MM.1S (cell line): ENCODE data around the gene TMEM156.

Source experiments
- DNase-seq: peaks from one replicate; pipeline ENCODE4 v3.0.0-alpha.2; 2015
- H2AFZ ChIP-seq: fragments of 300-600 bp; sonication (generic); 2 replicates; pipeline ENCODE4 v1.6.0; 2016; ENCODE audit warnings: antibody characterized with exemption, low read length
- H3F3A ChIP-seq: fragments of 300-600 bp; sonication (generic); 2 replicates; pipeline ENCODE4 v1.6.1; 2016; ENCODE audit warnings: mild to moderate bottlenecking, antibody characterized with exemption, low read length, moderate library complexity, mixed read lengths; ENCODE audit not compliant: insufficient read depth
- H3K27ac ChIP-seq: fragments of 300-600 bp; sonication (generic); 2 replicates; pipeline ENCODE4 v1.5.1; 2016; ENCODE audit warnings: mild to moderate bottlenecking, low read length
- H3K27me3 ChIP-seq: fragments of 300-600 bp; sonication (generic); replicated peaks from 2 replicates; pipeline ENCODE4 v1.6.0; 2016; ENCODE audit warnings: low read length; ENCODE audit not compliant: insufficient read depth
- H3K36me3 ChIP-seq: fragments of 300-600 bp; sonication (generic); replicated peaks from 2 replicates; pipeline ENCODE4 v1.6.1; 2016; ENCODE audit warnings: mild to moderate bottlenecking, low read length, mixed read lengths; ENCODE audit not compliant: insufficient read depth
- H3K4me1 ChIP-seq: fragments of 300-600 bp; sonication (generic); 2 replicates; pipeline ENCODE4 v1.6.1; 2016; ENCODE audit warnings: low read length, mixed read lengths
- H3K4me2 ChIP-seq: fragments of 300-600 bp; sonication (generic); 2 replicates; pipeline ENCODE4 v1.6.0; 2016; ENCODE audit warnings: low read depth, low read length
- H3K4me3 ChIP-seq: fragments of 300-600 bp; sonication (generic); 2 replicates; pipeline ENCODE4 v1.5.1; 2016; ENCODE audit warnings: low read length, mixed read lengths
- H3K79me2 ChIP-seq: fragments of 300-600 bp; sonication (generic); 2 replicates; pipeline ENCODE4 v1.6.1; 2016; ENCODE audit warnings: mixed run types, low read length, mixed read lengths
- H3K9ac ChIP-seq: fragments of 300-600 bp; sonication (generic); 2 replicates; pipeline ENCODE4 v1.6.1; 2016; ENCODE audit warnings: low read length, mixed read lengths
- H3K9me2 ChIP-seq: fragments of 300-600 bp; sonication (generic); replicated peaks from 2 replicates; pipeline ENCODE4 v1.6.1; 2016; ENCODE audit warnings: mild to moderate bottlenecking, low read length, mixed read lengths; ENCODE audit not compliant: insufficient read depth
- H3K9me3 ChIP-seq: fragments of 300-600 bp; sonication (generic); replicated peaks from 2 replicates; pipeline ENCODE4 v1.6.1; 2016; ENCODE audit warnings: mild to moderate bottlenecking, low read length, mixed read lengths; ENCODE audit not compliant: insufficient read depth
- H4K20me1 ChIP-seq: fragments of 300-600 bp; sonication (generic); 2 replicates; pipeline ENCODE4 v1.6.1; 2016; ENCODE audit warnings: mild to moderate bottlenecking, low read length, moderate library complexity, mixed read lengths; ENCODE audit not compliant: insufficient read depth
- EZH2 ChIP-seq: fragments of 300-600 bp; sonication (generic); optimal IDR thresholded peaks from 2 replicates; pipeline ENCODE3; 2017; ENCODE audit warnings: low read depth, mild to moderate bottlenecking, antibody characterized with exemption, low read length, mixed read lengths
- EZH2phosphoT487 ChIP-seq: fragments of 300-600 bp; sonication (generic); IDR thresholded peaks from 2 replicates; pipeline ENCODE4 v1.6.1; 2018; ENCODE audit warnings: antibody characterized with exemption, low read length
- TF ChIP-seq, protein P1 (sequence below): fragments of 300-600 bp; sonication (generic); IDR thresholded peaks from 2 replicates; pipeline ENCODE4 v1.5.1; 2016; ENCODE audit warnings: antibody characterized with exemption, low read length, mixed read lengths

The TMEM156 gene

DNA sequence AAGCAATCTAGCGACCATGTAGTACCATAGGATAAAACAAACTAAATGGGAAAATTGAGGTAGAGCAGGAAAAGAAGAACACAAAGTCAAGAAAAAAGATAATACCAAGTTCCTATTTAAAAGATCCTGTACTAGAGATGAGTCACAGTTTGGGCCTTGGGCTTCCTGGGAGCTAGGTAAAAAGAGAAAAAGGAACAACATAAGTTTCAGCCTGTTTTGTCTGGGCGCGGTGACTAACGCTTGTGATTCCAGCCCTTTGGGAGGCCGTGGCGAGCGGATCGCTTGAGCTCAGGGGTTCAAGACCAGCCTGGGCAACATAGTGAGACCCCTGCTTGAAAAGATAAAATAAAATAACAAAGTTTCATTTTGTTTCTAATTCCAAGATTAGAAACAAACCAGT is 14.0 kb upstream of the TMEM156 start:
- no peaks in the 10 kb centered on the region for H3K27me3 ChIP-seq
- no peaks in the 10 kb centered on the region for H3K9me2 ChIP-seq
- TF ChIP-seq EZH2phosphoT487 = no peak
- no peak for TF ChIP-seq EZH2
- TF ChIP-seq, protein P1, sequence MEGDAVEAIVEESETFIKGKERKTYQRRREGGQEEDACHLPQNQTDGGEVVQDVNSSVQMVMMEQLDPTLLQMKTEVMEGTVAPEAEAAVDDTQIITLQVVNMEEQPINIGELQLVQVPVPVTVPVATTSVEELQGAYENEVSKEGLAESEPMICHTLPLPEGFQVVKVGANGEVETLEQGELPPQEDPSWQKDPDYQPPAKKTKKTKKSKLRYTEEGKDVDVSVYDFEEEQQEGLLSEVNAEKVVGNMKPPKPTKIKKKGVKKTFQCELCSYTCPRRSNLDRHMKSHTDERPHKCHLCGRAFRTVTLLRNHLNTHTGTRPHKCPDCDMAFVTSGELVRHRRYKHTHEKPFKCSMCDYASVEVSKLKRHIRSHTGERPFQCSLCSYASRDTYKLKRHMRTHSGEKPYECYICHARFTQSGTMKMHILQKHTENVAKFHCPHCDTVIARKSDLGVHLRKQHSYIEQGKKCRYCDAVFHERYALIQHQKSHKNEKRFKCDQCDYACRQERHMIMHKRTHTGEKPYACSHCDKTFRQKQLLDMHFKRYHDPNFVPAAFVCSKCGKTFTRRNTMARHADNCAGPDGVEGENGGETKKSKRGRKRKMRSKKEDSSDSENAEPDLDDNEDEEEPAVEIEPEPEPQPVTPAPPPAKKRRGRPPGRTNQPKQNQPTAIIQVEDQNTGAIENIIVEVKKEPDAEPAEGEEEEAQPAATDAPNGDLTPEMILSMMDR = no peak
- no peaks in the 10 kb centered on the region for H4K20me1 ChIP-seq
- no peak overlapping the region for H3K27ac ChIP-seq
- no peak overlapping the region for H2AFZ ChIP-seq
- no peaks in the 10 kb centered on the region for H3K36me3 ChIP-seq
- H3K9ac ChIP-seq = no peak overlapping the region
- H3K4me3 ChIP-seq = peak overlapping the region; percentile 65; the same call in 1 of the 2 replicates
- H3K4me2 ChIP-seq = peak overlapping the region; percentile 51
- H3F3A ChIP-seq = peaks cover 17% of the 10 kb centered on the region
- no peaks in the 10 kb centered on the region for H3K9me3 ChIP-seq
- H3K79me2 ChIP-seq = peaks cover 50% of the 10 kb centered on the region
- peaks cover 40% of the 10 kb centered on the region for H3K4me1 ChIP-seq
- no peak for DNase-seq

DNA sequence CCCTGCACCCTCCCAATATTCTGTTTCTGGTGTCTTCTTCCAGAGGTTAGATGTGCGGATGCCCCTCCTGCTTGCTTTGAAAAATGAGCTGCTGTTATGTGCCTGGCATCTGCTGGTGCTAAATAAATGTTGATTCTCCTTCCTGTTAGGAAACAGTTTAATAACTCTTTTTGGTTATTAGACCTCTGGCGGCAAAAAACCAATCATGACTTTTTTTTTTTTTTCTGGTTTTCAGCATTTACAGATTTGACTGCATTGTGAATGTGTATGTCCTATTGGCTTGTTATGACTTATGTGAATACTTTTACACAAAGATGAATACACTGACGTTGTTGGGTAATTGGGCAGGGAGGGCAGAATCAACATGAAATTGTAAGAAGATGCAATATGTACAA is 13.6 kb upstream of the TMEM156 start:
- Histone ChIP-seq H3F3A (peaks cover 17% of the 10 kb centered on the region), H3K9me3 (no peaks in the 10 kb centered on the region), H3K4me2 (peak overlapping the region; percentile 51), H3K27ac (no peak overlapping the region), H3K36me3 (no peaks in the 10 kb centered on the region), H3K27me3 (no peaks in the 10 kb centered on the region), H2AFZ (no peak overlapping the region), H4K20me1 (no peaks in the 10 kb centered on the region), H3K4me1 (peaks cover 40% of the 10 kb centered on the region), H3K9me2 (no peaks in the 10 kb centered on the region), H3K4me3 (peak overlapping the region; percentile 65), H3K79me2 (peaks cover 46% of the 10 kb centered on the region), H3K9ac (no peak overlapping the region; the same call in 1 of the 2 replicates)
- no peak for DNase-seq
- no peak for TF ChIP-seq EZH2
- TF ChIP-seq EZH2phosphoT487 = no peak
- TF ChIP-seq, protein P1 = no peak

GRCh38 chr4:39044956-39045826 is 13.0 kb upstream of the TMEM156 start:
- Histone ChIP-seq H3F3A (peaks cover 17% of the 10 kb centered on the region), H3K36me3 (no peaks in the 10 kb centered on the region), H3K27me3 (no peaks in the 10 kb centered on the region), H2AFZ (peak overlapping the region; percentile 44), H3K4me3 (peak overlapping the region; percentile 65), H3K9me2 (no peaks in the 10 kb centered on the region), H3K9ac (peak overlapping the region; percentile 56; the same call in 1 of the 2 replicates), H3K9me3 (no peaks in the 10 kb centered on the region), H3K27ac (no peak overlapping the region; the same call in 1 of the 2 replicates), H4K20me1 (no peaks in the 10 kb centered on the region), H3K4me1 (peaks cover 40% of the 10 kb centered on the region), H3K4me2 (peak overlapping the region; percentile 51), H3K79me2 (peaks cover 40% of the 10 kb centered on the region)
- TF ChIP-seq EZH2phosphoT487 (no peak), EZH2 (no peak)
- TF ChIP-seq, protein P1 = no peak
- no peak for DNase-seq
